ENCODE data around the gene RIOX2.

GRCh38 chr3:97914388-97914787, 57.8 kb downstream of the RIOX2 start:
- TF ChIP-seq, protein P1, sequence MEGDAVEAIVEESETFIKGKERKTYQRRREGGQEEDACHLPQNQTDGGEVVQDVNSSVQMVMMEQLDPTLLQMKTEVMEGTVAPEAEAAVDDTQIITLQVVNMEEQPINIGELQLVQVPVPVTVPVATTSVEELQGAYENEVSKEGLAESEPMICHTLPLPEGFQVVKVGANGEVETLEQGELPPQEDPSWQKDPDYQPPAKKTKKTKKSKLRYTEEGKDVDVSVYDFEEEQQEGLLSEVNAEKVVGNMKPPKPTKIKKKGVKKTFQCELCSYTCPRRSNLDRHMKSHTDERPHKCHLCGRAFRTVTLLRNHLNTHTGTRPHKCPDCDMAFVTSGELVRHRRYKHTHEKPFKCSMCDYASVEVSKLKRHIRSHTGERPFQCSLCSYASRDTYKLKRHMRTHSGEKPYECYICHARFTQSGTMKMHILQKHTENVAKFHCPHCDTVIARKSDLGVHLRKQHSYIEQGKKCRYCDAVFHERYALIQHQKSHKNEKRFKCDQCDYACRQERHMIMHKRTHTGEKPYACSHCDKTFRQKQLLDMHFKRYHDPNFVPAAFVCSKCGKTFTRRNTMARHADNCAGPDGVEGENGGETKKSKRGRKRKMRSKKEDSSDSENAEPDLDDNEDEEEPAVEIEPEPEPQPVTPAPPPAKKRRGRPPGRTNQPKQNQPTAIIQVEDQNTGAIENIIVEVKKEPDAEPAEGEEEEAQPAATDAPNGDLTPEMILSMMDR (conservative IDR thresholded peaks at IDR 0.05 in 1 of 2, IDR thresholded peaks at IDR 0.05 in 1 of 2; ENCODE audit: extremely low read depth in 1 of 2, insufficient read depth in 1 of 2, low read depth in 1 of 2, low read length in 2 of 2): no peak
- TF ChIP-seq EZH2 (IDR thresholded peaks at IDR 0.05; ENCODE audit: borderline replicate concordance, low read length): no peak

All from mammary epithelial cell (primary cell).